OCI-LY1 (cell line): ENCODE results near the gene HMG20B.

ENCODE experiments used
- H2AFZ ChIP-seq: fragments of 200-600 bp; sonication (generic), shearing (Covaris generic); 2 replicates; pipeline ENCODE4 v1.6.0; 2014; ENCODE audit warnings: antibody characterized with exemption, mild to moderate bottlenecking, low read length
- H3F3A ChIP-seq: fragments of 200-600 bp; sonication (generic), shearing (Covaris generic); 2 replicates; pipeline ENCODE4 v1.6.0; 2014; ENCODE audit warnings: mild to moderate bottlenecking, antibody characterized with exemption, low read length, moderate library complexity; ENCODE audit not compliant: insufficient read depth
- H3K27ac ChIP-seq: fragments of 200-600 bp; sonication (generic); 2 replicates; pipeline ENCODE4 v1.5.1; 2014; ENCODE audit warnings: low read length, mixed run types, mild to moderate bottlenecking, low read depth; ENCODE audit not compliant: poor library complexity, severe bottlenecking
- H3K27me3 ChIP-seq: fragments of 200-600 bp; sonication (generic); 2 replicates; pipeline ENCODE4 v1.6.0; 2014; ENCODE audit warnings: antibody characterized with exemption, mild to moderate bottlenecking, low read length, moderate library complexity; ENCODE audit not compliant: insufficient read depth
- H3K36me3 ChIP-seq: fragments of 200-600 bp; sonication (generic); 2 replicates; pipeline ENCODE4 v1.6.1; 2014; ENCODE audit warnings: mild to moderate bottlenecking, antibody characterized with exemption, low read length, moderate library complexity, mixed read lengths; ENCODE audit not compliant: insufficient read depth
- H3K4me1 ChIP-seq: fragments of 200-600 bp; sonication (generic); 2 replicates; pipeline ENCODE4 v1.5.1; 2014; ENCODE audit warnings: mild to moderate bottlenecking, low read length, moderate library complexity; ENCODE audit not compliant: insufficient read depth, severe bottlenecking
- H3K4me2 ChIP-seq: fragments of 200-600 bp; sonication (generic), shearing (Covaris generic); 2 replicates; pipeline ENCODE4 v1.6.1; 2014; ENCODE audit warnings: low read length
- H3K4me3 ChIP-seq: fragments of 200-600 bp; sonication (generic); 2 replicates; pipeline ENCODE4 v1.5.1; 2014; ENCODE audit warnings: low read length, low read depth, mild to moderate bottlenecking, mixed read lengths; ENCODE audit not compliant: poor library complexity, severe bottlenecking
- H3K79me2 ChIP-seq: fragments of 200-600 bp; shearing (Covaris generic); 2 replicates; pipeline ENCODE4 v1.6.1; 2016; ENCODE audit warnings: mixed run types, low read length, mixed read lengths; ENCODE audit not compliant: insufficient read depth
- H3K9ac ChIP-seq: fragments of 200-600 bp; sonication (generic), shearing (Covaris generic); 2 replicates; pipeline ENCODE4 v1.6.1; 2014; ENCODE audit warnings: mild to moderate bottlenecking, low read length, mixed read lengths
- H3K9me2 ChIP-seq: fragments of 200-600 bp; sonication (generic), shearing (Covaris generic); 2 replicates; pipeline ENCODE4 v1.6.1; 2014; ENCODE audit warnings: low read depth, mild to moderate bottlenecking, low read length, mixed read lengths
- H3K9me3 ChIP-seq: fragments of 200-600 bp; shearing (Covaris generic); 2 replicates; pipeline ENCODE4 v1.6.1; 2014; ENCODE audit warnings: low read length, mixed read lengths
- H4K20me1 ChIP-seq: fragments of 200-600 bp; sonication (generic), shearing (Covaris generic); 2 replicates; pipeline ENCODE4 v1.6.0; 2016; ENCODE audit warnings: mild to moderate bottlenecking, low read length; ENCODE audit not compliant: insufficient read depth
- EZH2 ChIP-seq: fragments of 200-600 bp; sonication (generic), shearing (Covaris generic); IDR thresholded peaks from 2 replicates; pipeline ENCODE4 v1.8.0; 2017; ENCODE audit warnings: borderline replicate concordance, mixed run types, mild to moderate bottlenecking, antibody characterized with exemption, low read length, moderate library complexity, mixed read lengths
- TF ChIP-seq, protein P1 (sequence below): fragments of 200-600 bp; sonication (generic), shearing (Covaris generic); IDR thresholded peaks from 2 replicates; pipeline ENCODE4 v1.5.1; 2017; ENCODE audit warnings: mild to moderate bottlenecking, antibody characterized with exemption, low read length, moderate library complexity, mixed read lengths

HMG20B gene

GRCh38 chr19:3572855-3573161, at the start of gene HMG20B:
Gene HMG20B (plus strand): TSS chr19:3572944. CDS start chr19:3573310, 366 bp downstream.
- peak within 1 kb of the TSS; percentile 68 for H3K27ac ChIP-seq
- H2AFZ ChIP-seq: peak within 1 kb of the TSS; percentile 91

GRCh38 chr19:3523361-3524077, 49.2 kb upstream of the HMG20B start:
- Histone ChIP-seq H2AFZ (no peak overlapping the region), H4K20me1 (no peaks in the 10 kb centered on the region), H3K79me2 (no peaks in the 10 kb centered on the region), H3K9me2 (no peaks in the 10 kb centered on the region), H3K9ac (no peak overlapping the region), H3K27me3 (no peaks in the 10 kb centered on the region), H3F3A (no peaks in the 10 kb centered on the region), H3K4me1 (no peaks in the 10 kb centered on the region), H3K9me3 (no peaks in the 10 kb centered on the region), H3K4me2 (no peak overlapping the region), H3K36me3 (peaks cover 49% of the 10 kb centered on the region), H3K27ac (no peak overlapping the region), H3K4me3 (no peak overlapping the region)
- TF ChIP-seq, protein P1, sequence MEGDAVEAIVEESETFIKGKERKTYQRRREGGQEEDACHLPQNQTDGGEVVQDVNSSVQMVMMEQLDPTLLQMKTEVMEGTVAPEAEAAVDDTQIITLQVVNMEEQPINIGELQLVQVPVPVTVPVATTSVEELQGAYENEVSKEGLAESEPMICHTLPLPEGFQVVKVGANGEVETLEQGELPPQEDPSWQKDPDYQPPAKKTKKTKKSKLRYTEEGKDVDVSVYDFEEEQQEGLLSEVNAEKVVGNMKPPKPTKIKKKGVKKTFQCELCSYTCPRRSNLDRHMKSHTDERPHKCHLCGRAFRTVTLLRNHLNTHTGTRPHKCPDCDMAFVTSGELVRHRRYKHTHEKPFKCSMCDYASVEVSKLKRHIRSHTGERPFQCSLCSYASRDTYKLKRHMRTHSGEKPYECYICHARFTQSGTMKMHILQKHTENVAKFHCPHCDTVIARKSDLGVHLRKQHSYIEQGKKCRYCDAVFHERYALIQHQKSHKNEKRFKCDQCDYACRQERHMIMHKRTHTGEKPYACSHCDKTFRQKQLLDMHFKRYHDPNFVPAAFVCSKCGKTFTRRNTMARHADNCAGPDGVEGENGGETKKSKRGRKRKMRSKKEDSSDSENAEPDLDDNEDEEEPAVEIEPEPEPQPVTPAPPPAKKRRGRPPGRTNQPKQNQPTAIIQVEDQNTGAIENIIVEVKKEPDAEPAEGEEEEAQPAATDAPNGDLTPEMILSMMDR: no peak
- no peak for TF ChIP-seq EZH2

More at GRCh38 chr19:3572855-3573161, at the start of gene HMG20B:
- Histone ChIP-seq H3K4me1 (peaks cover 21% of the 10 kb centered on the region), H3K36me3 (peaks cover 18% of the 10 kb centered on the region), H3K4me3 (peak within 1 kb of the TSS; percentile 88), H3K9ac (peak within 1 kb of the TSS; percentile 82), H3F3A (0 out of 2 replicates have a peak, but pooled peaks cover 3% of the 10 kb centered on the region), H3K9me2 (no peaks in the 10 kb centered on the region), H3K79me2 (no peaks in the 10 kb centered on the region), H3K9me3 (no peaks in the 10 kb centered on the region), H4K20me1 (no peaks in the 10 kb centered on the region), H3K27me3 (peaks cover 6% of the 10 kb centered on the region; the same call in 1 of the 2 replicates), H3K4me2 (peak within 1 kb of the TSS; percentile 99)
- TF ChIP-seq, protein P1: no peak
- TF ChIP-seq EZH2: no peak

- Histone ChIP-seq H3K9ac (no peak overlapping the region), H2AFZ (no peak overlapping the region), H3K36me3 (peaks cover 49% of the 10 kb centered on the region), H3K79me2 (no peaks in the 10 kb centered on the region), H3K27ac (no peak overlapping the region), H4K20me1 (no peaks in the 10 kb centered on the region), H3K27me3 (no peaks in the 10 kb centered on the region), H3F3A (no peaks in the 10 kb centered on the region), H3K4me2 (no peak overlapping the region), H3K9me2 (no peaks in the 10 kb centered on the region), H3K9me3 (no peaks in the 10 kb centered on the region), H3K4me3 (no peak overlapping the region), H3K4me1 (no peaks in the 10 kb centered on the region)
- TF ChIP-seq, protein P1: no peak
- no peak for TF ChIP-seq EZH2
Measured at GRCh38 chr19:3524078-3524842, 48.5 kb upstream of the HMG20B start.
